ENCODE measurements around the gene RPP40. TPM values are rescaled to one million over a fixed set of nuclear protein-coding genes. Genes with fewer than 3 reads are reported as not detected.

Gene RPP40
- total and polyA plus RNA-seq, 2 experiments from 2014 or later, result 16.2 to 21.9 TPM

DNA sequence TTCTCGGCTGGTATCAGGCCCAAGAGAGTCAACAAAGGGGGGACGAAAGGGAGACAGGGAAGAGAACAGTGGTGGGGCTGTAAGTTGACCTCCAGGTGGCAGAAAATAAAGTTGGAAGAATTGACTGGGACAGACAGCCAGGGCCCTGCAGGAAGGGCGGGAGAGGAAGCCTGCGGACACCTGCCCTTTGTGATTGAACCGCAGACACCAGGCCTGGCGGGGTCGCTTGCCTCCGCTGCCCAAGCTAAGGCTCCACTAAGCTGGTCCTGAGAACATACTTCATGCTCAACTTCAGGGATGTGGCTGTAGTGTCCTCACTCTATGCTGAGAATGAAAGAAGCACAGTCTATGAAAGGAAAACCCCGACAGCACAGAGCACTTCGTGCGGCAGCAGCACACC, 53.8 kb downstream of the RPP40 start:
- Histone ChIP-seq H3F3A (ENCODE audit: insufficient read depth) (no peaks in the 10 kb centered on the region), H3K27ac (no peak overlapping the region), H3K79me2 (ENCODE audit: insufficient read depth) (no peaks in the 10 kb centered on the region), H4K20me1 (ENCODE audit: insufficient read depth) (no peaks in the 10 kb centered on the region), H3K4me3 (no peak overlapping the region), H3K9me3 (ENCODE audit: low read depth) (no peaks in the 10 kb centered on the region), H3K36me3 (ENCODE audit: low read depth) (peaks cover 7% of the 10 kb centered on the region), H3K4me1 (ENCODE audit: insufficient read depth) (no peaks in the 10 kb centered on the region), H3K4me2 (ENCODE audit: unreplicated experiment) (no peak overlapping the region), H3K9me2 (ENCODE audit: insufficient read depth) (no peaks in the 10 kb centered on the region), H2AFZ (no peak overlapping the region), H3K9ac (no peak overlapping the region), H3K27me3 (replicated peaks; ENCODE audit: insufficient read depth) (no peaks in the 10 kb centered on the region)
- in situ Hi-C loops (cut with MboI), result no loop called here
- DNase-seq, result no peak
- 96 to 98% methylated on average over 11 of the region's 11 CpGs for WGBS, 2 experiments (ENCODE audit: low coverage in 1 of 2, low lambda C conversion rate in 2 of 2, missing lambda C conversion rate in 2 of 2)
- TF ChIP-seq EZH2phosphoT487 (IDR thresholded peaks at IDR 0.05; ENCODE audit: insufficient read depth, low read depth) (no peak), EZH2 (IDR thresholded peaks at IDR 0.05; ENCODE audit: insufficient read depth, poor library complexity, severe bottlenecking) (no peak)

DNA sequence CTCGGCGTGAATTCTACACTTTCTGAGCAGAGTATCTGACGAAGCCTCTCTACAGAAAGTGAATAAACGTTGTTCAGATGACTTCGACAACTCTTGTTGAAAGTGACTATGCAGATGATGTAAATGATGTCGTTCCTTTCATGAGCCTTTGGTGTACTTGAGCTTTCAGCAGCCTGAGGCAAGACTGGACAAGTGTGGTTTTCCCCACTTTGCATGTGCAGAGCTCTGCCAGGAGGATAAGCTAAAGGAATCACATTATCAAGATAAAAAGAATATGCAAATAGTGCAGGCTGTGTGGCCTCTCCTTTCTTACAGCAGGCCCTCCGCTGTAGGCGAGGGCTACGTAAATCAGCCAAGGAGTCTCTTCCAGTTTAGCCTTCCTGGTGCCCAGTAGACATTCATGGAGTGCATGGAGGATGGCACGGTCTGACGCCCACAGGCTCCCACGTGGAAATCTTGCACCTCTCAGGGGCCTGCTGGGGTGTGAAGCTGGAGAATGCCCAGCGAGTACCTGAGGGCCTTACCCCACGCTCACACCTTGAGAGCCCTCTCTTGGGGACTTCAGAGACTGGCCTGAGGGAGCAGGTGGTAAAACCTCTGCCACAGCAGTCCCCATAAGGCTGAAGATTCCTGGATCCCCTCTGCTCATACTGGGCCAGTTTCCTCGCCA, 54.9 kb downstream of the RPP40 start:
- no peak overlapping the region for H2AFZ ChIP-seq
- no peaks in the 10 kb centered on the region for H3K9me2 ChIP-seq (ENCODE audit: insufficient read depth)
- TF ChIP-seq EZH2 (IDR thresholded peaks at IDR 0.05; ENCODE audit: insufficient read depth, poor library complexity, severe bottlenecking) (no peak), EZH2phosphoT487 (IDR thresholded peaks at IDR 0.05; ENCODE audit: insufficient read depth, low read depth) (no peak)
- no peaks in the 10 kb centered on the region for H3K4me1 ChIP-seq (ENCODE audit: insufficient read depth)
- H3K36me3 ChIP-seq (ENCODE audit: low read depth), result no peaks in the 10 kb centered on the region; the same call in 1 of the 2 replicates
- no peak overlapping the region for H3K27ac ChIP-seq
- H3F3A ChIP-seq (ENCODE audit: insufficient read depth), result peaks cover 3% of the 10 kb centered on the region
- no peak overlapping the region for H3K9ac ChIP-seq
- H3K4me3 ChIP-seq, result no peak overlapping the region
- no peaks in the 10 kb centered on the region for H3K27me3 ChIP-seq (replicated peaks; ENCODE audit: insufficient read depth)
- WGBS, 2 experiments (ENCODE audit: low coverage in 1 of 2, low lambda C conversion rate in 2 of 2, missing lambda C conversion rate in 2 of 2), result 89 to 92% methylated on average over 15 of the region's 15 CpGs
- H3K4me2 ChIP-seq (ENCODE audit: unreplicated experiment), result no peak overlapping the region
- peaks cover 6% of the 10 kb centered on the region for H3K79me2 ChIP-seq (ENCODE audit: insufficient read depth)
- no peaks in the 10 kb centered on the region for H3K9me3 ChIP-seq (ENCODE audit: low read depth)
- in situ Hi-C loops (cut with MboI), result loop anchor here (25.0 kb wide), 1 partner anchor 637 kb away; no protein-coding TSS in a partner anchor
- no peaks in the 10 kb centered on the region for H4K20me1 ChIP-seq (ENCODE audit: insufficient read depth)
- no peak for DNase-seq

DNA sequence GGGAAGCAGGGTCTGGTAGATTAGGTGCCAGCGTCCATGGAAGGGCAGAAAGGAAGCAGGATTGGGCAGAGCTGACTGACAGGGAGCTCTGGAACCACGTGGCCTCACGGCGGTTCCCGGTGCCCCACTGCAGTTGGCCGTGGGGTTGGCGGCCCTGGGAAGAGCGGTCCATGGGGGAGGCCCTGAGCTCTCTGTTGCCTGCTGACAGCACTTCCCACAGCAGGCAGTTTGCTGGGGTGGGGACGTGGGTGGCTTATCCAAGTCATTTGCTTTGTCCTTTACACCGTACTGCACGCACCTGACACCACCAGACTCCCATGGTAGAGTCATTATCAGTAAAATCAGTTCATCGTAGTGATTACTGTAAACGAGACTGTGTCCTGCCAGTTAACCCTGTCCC, 56.1 kb downstream of the RPP40 start:
- TF ChIP-seq EZH2 (IDR thresholded peaks at IDR 0.05; ENCODE audit: insufficient read depth, poor library complexity, severe bottlenecking) (no peak), EZH2phosphoT487 (IDR thresholded peaks at IDR 0.05; ENCODE audit: insufficient read depth, low read depth) (no peak)
- Histone ChIP-seq H2AFZ (no peak overlapping the region), H3K9ac (no peak overlapping the region), H3K27me3 (replicated peaks; ENCODE audit: insufficient read depth) (no peaks in the 10 kb centered on the region), H3K4me1 (ENCODE audit: insufficient read depth) (peaks cover 11% of the 10 kb centered on the region), H3K4me3 (no peak overlapping the region), H3K36me3 (ENCODE audit: low read depth) (no peaks in the 10 kb centered on the region; the same call in 1 of the 2 replicates), H3K9me2 (ENCODE audit: insufficient read depth) (no peaks in the 10 kb centered on the region), H3K79me2 (ENCODE audit: insufficient read depth) (peaks cover 9% of the 10 kb centered on the region), H3K9me3 (ENCODE audit: low read depth) (no peaks in the 10 kb centered on the region), H3K4me2 (ENCODE audit: unreplicated experiment) (no peak overlapping the region), H4K20me1 (ENCODE audit: insufficient read depth) (no peaks in the 10 kb centered on the region; the same call in 1 of the 2 replicates), H3F3A (ENCODE audit: insufficient read depth) (peaks cover 15% of the 10 kb centered on the region), H3K27ac (no peak overlapping the region)
- no peak for DNase-seq
- in situ Hi-C loops (cut with MboI), result loop anchor here (25.0 kb wide), 1 partner anchor 635 kb away; no protein-coding TSS in a partner anchor
- WGBS, 2 experiments (ENCODE audit: low coverage in 1 of 2, low lambda C conversion rate in 2 of 2, missing lambda C conversion rate in 2 of 2), result 88 to 91% methylated on average over 13 of the region's 13 CpGs

DNA sequence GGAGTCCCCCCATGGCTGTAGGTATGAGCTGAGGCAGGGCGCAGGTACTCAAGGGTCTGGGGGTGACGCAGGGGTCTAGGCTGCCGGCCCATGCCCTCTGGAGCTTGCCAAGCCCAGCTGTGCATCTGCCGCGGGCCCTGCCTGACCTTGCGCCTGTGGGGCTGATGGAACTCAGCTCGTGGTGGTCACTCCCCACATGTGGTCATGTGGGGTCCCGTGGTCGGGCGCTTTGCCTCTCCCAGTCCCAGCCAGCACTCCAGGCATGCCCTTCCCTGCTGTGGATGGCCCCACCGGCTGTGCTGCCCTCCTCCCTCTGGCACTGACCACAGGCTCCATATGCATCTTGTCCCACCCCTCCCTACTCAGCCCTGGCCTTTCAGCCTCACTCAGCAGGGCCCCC, 57.3 kb downstream of the RPP40 start:
- Histone ChIP-seq H4K20me1 (ENCODE audit: insufficient read depth) (no peaks in the 10 kb centered on the region; the same call in 1 of the 2 replicates), H3K4me1 (ENCODE audit: insufficient read depth) (peaks cover 23% of the 10 kb centered on the region), H3F3A (ENCODE audit: insufficient read depth) (peaks cover 27% of the 10 kb centered on the region), H2AFZ (no peak overlapping the region), H3K36me3 (ENCODE audit: low read depth) (no peaks in the 10 kb centered on the region; the same call in 1 of the 2 replicates), H3K4me3 (no peak overlapping the region), H3K27me3 (replicated peaks; ENCODE audit: insufficient read depth) (no peaks in the 10 kb centered on the region), H3K4me2 (ENCODE audit: unreplicated experiment) (no peak overlapping the region), H3K79me2 (ENCODE audit: insufficient read depth) (peaks cover 9% of the 10 kb centered on the region), H3K27ac (no peak overlapping the region), H3K9me3 (ENCODE audit: low read depth) (no peaks in the 10 kb centered on the region), H3K9me2 (ENCODE audit: insufficient read depth) (no peaks in the 10 kb centered on the region), H3K9ac (no peak overlapping the region)
- 91 to 97% methylated on average over 9 to 11 of the region's 11 CpGs for WGBS, 2 experiments (ENCODE audit: low coverage in 1 of 2, low lambda C conversion rate in 2 of 2, missing lambda C conversion rate in 2 of 2)
- DNase-seq, result no peak
- TF ChIP-seq EZH2phosphoT487 (IDR thresholded peaks at IDR 0.05; ENCODE audit: insufficient read depth, low read depth), result no peak
- TF ChIP-seq EZH2 (IDR thresholded peaks at IDR 0.05; ENCODE audit: insufficient read depth, poor library complexity, severe bottlenecking), result no peak
- in situ Hi-C loops (cut with MboI), result loop anchor here (25.0 kb wide), 1 partner anchor 634 kb away; no protein-coding TSS in a partner anchor

Other genes starting within 250 kb of the RPP40 start
- 25.8 and 27.9 TPM in 2 replicates for gene CDYL, start 227.6 kb downstream of the RPP40 start, total RNA-seq (2014; rRNA removed; shearing (Covaris generic))
- gene CDYL, start 227.6 kb downstream of the RPP40 start, polyA plus RNA-seq (2016; fragmentation: Nextera tagmentation; extraction: Ambion mirVana), result 7.9 and 8.0 TPM in 2 replicates
- gene PPP1R3G, start 81.3 kb upstream of the RPP40 start, total RNA-seq (2014; rRNA removed; shearing (Covaris generic)), result 1.5 and 2.6 TPM in 2 replicates
- gene PPP1R3G, start 81.3 kb upstream of the RPP40 start, polyA plus RNA-seq (2016; fragmentation: Nextera tagmentation; extraction: Ambion mirVana), result 0.84 and 0.85 TPM in 2 replicates